ENCODE results near the gene OPCML. TPM values are rescaled to one million over a fixed set of nuclear protein-coding genes. Genes with fewer than 3 reads are reported as not detected.

The OPCML gene
- total RNA-seq, 1 donor = not detected

- no peak for TF ChIP-seq CTCF (IDR thresholded peaks at IDR 0.05; ENCODE audit: insufficient read depth, low read depth, low read length)
These were observed 40.5 kb downstream of the OPCML start for GRCh38 chr11:133491680-133492383.

GRCh38 chr11:133480722-133481121 lies 51.6 kb downstream of the OPCML start:
- DNase-seq (ENCODE audit: low read depth) = no peak
- no peak for TF ChIP-seq CTCF (IDR thresholded peaks at IDR 0.05; ENCODE audit: insufficient read depth, low read depth, low read length)
- no peak overlapping the region for H3K4me3 ChIP-seq (ENCODE audit: low read depth, low read length)

More at GRCh38 chr11:133491680-133492383, 40.5 kb downstream of the OPCML start:
- H3K4me3 ChIP-seq (ENCODE audit: low read depth, low read length) = no peak overlapping the region
- no peak for DNase-seq (ENCODE audit: low read depth)

- DNase-seq (ENCODE audit: low read depth) = no peak
- H3K4me3 ChIP-seq (ENCODE audit: low read depth, low read length) = no peak overlapping the region
- no peak for TF ChIP-seq CTCF (IDR thresholded peaks at IDR 0.05; ENCODE audit: insufficient read depth, low read depth, low read length)
These were observed 53.1 kb downstream of the OPCML start for GRCh38 chr11:133479209-133479608.

GRCh38 chr11:133477251-133477625 lies 55.1 kb downstream of the OPCML start:
- DNase-seq (ENCODE audit: low read depth) = no peak
- no peak overlapping the region for H3K4me3 ChIP-seq (ENCODE audit: low read depth, low read length)
- TF ChIP-seq CTCF (IDR thresholded peaks at IDR 0.05; ENCODE audit: insufficient read depth, low read depth, low read length) = no peak

- no peak for DNase-seq (ENCODE audit: low read depth)
- H3K4me3 ChIP-seq (ENCODE audit: low read depth, low read length) = no peak overlapping the region
- no peak for TF ChIP-seq CTCF (IDR thresholded peaks at IDR 0.05; ENCODE audit: insufficient read depth, low read depth, low read length)
These were observed 55.6 kb downstream of the OPCML start for GRCh38 chr11:133476570-133477250.

GRCh38 chr11:133474461-133474860 lies 57.8 kb downstream of the OPCML start:
- DNase-seq (ENCODE audit: low read depth) = no peak
- TF ChIP-seq CTCF (IDR thresholded peaks at IDR 0.05; ENCODE audit: insufficient read depth, low read depth, low read length) = no peak
- H3K4me3 ChIP-seq (ENCODE audit: low read depth, low read length) = no peak overlapping the region
